GM18498 (cell line): Measurements from ENCODE around the gene SRSF3.

Experiments
- ATAC-seq: cut with Tn5 transposase; IDR thresholded peaks from one replicate; pipeline ENCODE4 v1.9.1; 2021; ENCODE audit warnings: mild to moderate bottlenecking, moderate library complexity; ENCODE audit not compliant: unreplicated experiment

SRSF3 gene

DNA sequence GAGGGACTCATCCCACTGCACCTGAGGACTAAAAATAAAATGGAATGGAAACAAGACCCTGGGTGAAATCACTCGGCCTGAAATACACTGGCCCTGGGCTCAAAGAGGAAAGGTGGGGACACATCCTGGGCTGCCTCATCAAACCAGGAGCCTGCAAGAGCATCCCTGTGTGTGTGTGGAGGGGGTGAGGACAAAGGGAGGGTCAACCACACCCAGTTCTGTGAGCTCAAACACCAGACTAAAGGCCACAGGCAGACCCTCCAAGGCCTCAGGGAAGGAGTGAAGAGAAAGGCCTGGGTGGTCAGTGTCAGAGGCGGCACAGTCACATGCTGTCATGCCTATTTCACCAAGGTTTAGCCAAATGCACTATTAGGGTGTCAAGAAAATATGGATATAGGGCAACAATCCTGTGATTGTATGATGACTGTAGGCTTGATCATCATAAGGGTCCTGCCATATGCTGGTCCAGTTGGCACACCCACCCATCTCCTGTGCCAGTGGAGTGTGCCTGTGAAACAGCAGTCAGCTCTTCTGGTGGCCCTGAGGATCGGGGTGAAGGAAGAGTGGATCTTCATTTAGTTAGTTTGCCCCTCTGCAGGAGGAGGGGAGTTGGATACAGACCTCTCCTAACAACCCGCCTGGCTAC, 28.9 kb downstream of the SRSF3 start:
- no peak for ATAC-seq

DNA sequence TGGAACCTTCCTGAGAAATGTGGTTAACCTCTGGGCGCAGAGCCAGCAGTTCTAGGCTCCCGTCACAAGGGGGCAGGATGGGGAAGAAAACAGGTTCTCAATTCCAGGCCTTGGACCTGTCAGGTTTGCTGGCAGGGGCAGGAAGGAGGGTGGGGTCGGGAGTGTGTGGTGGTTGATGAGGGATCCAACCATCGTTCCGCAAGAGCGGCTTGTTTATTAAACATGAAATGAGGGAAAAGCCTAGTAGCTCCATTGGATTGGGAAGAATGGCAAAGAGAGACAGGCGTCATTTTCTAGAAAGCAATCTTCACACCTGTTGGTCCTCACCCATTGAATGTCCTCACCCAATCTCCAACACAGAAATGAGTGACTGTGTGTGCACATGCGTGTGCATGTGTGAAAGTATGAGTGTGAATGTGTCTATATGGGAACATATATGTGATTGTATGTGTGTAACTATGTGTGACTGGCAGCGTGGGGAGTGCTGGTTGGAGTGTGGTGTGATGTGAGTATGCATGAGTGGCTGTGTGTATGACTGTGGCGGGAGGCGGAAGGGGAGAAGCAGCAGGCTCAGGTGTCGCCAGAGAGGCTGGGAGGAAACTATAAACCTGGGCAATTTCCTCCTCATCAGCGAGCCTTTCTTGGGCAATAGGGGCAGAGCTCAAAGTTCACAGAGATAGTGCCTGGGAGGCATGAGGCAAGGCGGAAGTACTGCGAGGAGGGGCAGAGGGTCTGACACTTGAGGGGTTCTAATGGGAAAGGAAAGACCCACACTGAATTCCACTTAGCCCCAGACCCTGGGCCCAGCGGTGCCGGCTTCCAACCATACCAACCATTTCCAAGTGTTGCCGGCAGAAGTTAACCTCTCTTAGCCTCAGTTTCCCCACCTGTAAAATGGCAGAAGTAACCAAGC, 29.6 kb downstream of the SRSF3 start:
- ATAC-seq = no peak

DNA sequence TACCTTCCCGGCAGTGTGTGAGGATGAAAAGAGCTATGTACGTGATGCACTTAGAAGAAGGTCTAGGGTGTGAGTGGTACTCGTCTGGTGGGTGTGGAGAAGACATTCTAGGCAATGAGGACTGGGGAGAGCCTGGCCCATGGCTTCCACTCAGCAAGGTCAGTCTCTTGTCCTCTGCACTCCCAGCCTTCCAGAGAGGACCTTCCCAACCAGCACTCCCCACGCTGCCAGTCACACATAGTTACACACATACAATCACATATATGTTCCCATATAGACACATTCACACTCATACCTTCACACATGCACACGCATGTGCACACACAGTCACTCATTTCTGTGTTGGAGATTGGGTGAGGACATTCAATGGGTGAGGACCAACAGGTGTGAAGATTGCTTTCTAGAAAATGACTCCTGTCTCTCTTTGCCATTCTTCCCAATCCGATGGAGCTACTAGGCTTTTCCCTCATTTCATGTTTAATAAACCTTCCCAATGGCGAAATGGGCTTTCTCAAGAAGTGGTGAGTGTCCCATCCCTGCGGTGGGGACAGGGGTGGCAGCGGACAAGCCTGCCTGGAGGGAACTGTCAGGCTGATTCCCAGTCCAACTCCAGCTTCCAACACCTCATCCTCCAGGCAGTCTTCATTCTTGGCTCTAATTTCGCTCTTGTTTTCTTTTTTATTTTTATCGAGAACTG, 30.4 kb downstream of the SRSF3 start:
- no peak for ATAC-seq

DNA sequence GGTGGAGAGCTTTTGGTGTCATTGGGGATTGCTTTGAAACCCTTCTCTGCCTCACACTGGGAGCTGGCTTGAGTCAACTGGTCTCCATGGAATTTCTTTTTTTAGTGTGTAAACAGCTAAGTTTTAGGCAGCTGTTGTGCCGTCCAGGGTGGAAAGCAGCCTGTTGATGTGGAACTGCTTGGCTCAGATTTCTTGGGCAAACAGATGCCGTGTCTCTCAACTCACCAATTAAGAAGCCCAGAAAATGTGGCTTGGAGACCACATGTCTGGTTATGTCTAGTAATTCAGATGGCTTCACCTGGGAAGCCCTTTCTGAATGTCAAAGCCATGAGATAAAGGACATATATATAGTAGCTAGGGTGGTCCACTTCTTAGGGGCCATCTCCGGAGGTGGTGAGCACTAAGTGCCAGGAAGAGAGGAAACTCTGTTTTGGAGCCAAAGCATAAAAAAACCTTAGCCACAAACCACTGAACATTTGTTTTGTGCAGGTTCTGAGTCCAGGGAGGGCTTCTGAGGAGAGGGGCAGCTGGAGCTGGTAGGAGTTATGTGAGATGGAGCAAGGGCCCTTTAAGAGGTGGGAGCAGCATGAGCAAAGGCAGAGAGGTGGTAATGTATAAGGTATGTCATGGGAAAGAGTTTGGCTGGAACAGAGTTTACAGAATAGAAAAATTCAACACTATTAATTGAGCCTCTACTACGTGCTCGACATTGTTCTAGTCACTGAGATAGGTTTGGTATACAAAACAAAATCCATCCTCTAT, 31.2 kb downstream of the SRSF3 start:
- ATAC-seq = no peak

DNA sequence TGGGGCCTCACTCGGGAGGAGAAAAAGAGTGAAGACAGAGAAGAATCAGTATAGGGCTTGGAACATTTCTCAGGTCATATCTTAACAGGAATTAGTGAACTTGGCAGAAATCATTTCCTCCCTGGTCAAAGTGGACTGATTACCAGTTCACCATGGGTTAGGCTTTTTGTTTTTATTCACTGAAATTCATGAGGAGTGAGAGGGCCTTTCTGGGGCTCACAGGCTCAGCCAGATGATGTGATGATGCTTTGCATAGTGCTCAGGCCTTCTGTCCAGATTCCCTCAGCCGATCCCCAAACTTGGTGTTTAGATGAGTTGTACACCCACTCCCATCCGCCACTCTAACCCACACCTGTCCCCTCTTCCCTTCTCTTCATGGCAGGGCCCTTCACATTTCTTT, 32.5 kb downstream of the SRSF3 start:
- ATAC-seq = no peak

DNA sequence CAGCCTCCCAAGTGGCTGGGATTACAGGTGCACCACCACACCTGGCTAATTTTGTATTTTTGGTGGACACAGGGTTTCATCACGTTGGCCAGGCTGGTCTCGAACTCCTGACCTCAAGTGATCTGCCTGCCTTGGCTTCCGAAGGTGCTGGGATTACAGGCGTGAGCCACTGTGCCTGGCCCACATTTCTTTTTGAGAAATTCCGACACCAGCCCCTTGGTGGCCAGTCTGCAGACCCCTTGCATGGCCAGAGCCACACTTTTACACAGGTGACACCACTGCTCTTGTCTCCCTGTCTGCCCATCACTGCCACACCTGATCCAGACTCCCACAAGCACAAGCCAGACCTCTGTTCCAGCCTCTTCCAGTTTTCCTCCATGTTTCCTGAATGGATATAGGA, 33.0 kb downstream of the SRSF3 start:
- ATAC-seq = no peak

DNA sequence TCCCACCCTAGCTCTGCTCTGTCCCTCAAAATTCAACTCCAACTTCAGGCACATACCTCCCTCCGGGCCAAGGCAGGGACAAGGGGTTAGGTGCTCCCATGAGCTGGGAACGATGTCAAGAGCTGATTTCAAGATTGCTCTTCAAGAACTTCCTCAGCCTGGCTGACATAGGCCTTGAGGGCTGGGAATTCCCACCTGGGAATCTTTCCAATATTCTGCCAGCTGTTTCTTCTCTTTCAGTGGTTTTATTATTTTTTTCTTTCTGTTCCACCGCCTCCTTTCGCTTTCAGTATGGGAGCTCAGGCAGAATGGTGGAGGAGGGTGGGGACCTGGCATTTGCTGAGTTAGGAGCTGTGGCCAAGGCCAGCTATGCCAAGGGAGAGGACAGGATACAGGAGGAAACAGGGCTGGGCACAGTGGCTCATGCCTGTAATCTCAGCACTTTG, 33.7 kb downstream of the SRSF3 start:
- no peak for ATAC-seq

DNA sequence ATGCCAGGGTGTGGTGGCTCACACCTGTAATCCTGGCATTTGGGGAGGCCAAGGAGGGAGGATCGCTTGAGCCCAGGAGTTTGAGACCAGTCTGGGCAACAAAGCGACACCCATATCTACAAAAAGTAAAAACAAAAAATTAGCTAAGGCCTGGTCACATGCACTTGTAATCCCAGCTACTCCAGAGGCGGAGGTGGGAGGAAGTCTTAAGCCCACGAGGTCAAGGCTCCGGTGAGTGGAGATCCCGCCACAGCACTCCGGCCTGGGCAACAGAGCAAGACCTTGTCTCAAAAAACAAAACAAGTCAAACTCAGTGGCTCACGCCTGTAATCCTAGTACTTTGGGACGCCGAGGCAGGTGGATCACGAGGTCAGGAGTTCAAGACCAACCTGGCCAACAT, 35.6 kb downstream of the SRSF3 start:
- ATAC-seq = no peak

DNA sequence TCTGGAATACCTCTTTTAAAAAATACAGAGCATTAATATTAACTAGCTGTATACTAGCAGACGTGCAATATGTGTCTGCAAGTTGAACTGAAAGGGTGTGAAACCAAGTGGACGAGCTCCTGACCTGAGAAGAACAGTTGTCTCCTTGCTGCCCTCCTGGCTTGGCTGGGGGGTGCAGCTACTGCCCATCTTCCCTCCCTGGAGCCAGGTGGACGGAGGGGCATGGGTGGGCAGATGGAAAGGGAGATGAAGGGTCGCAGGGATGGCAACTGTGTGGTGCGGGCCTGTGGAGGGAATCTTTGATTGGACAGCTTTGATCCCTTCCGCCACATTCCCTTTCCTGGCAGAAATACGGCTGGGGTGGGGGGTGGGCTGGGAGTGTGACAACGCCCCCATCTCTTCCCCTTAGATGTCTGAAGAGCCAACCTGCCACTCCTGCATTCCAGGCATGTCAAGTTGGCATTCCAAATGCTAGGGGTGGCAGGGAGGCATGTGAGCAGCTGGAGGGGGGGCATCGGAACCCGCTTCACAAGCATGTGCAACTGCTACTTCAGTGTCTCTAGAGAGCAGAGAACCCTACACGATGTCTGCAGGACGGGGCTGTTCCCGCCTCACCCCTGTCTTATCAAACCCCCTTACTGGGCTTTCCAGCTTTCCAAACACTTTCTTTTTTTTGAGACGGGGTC, 37.3 kb downstream of the SRSF3 start:
- ATAC-seq = no peak

DNA sequence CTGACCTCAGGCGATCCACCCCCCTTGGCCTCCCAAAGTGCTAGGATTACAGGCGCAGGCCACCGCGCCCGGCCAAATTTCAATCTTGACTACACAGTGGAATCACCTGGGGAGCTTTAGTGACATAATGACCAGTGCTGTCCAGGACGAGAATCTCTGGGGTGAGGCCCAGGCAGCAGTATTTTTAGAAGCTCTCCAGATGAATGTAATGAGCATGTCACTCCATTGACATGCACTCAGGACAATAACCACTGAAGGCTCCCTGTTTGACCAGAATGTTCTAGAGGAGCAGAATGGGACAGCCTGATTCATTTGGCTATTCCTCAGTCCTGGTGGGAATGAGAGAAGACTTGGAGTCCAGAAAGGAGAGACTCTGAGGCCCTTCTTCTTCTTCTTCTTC, 39.2 kb downstream of the SRSF3 start:
- ATAC-seq = no peak

DNA sequence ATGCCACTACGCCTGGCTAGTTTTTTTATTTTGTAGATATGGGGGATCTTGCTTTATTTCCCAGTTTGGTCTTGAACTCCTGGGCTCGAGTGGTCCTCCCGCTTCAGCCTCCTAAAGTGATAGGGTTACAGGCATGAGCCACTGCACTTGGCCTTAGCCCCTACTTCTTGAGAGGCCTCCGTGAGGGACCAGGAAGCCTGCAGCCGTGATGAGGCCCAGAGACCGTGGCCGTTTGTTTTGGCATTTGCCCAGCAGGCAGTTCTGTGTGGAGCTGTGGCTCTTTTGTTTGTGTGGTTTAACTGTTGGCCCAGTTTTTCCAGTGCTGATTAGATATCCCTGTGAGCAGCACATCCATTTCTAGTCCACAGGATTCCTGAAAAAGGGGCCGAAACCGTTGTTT, 39.8 kb downstream of the SRSF3 start:
- no peak for ATAC-seq

DNA sequence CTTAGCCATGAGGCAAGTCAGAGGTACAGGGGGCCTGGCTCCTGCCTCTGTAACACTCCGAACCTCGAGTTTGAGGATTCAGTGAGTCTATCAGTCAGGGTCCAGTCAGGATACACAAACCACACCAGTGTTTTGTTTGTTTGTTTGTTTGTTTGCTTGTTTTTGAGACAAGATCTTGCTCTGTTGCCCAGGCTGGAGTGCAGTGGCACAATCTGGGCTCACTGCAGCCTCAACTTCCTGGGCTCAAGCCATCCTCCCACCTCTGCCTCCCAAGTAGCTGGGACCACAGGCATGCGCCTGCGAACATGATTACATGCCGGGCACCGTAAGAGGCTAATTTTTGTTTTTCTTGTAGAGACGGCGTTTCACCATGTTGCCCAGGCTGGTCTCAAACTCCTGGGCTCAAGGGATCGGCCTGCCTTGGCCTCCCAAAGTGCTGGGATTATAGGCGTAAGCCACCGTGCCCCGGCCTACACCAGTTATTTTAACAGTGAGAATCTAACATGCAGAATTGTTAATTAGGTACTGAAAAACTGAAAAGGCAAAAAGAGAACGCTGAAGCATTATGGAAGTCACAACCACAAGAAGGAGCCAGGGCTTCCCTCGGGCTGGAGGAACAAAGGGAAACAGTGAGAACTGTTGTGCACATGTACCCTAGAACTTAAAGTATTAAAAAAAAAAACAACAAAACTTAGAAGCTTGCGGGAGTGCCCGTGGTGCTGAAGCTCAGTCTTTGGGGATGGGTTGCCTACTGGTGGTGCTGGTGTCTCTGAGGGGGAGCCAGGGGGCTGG, 40.4 kb downstream of the SRSF3 start:
- no peak for ATAC-seq

DNA sequence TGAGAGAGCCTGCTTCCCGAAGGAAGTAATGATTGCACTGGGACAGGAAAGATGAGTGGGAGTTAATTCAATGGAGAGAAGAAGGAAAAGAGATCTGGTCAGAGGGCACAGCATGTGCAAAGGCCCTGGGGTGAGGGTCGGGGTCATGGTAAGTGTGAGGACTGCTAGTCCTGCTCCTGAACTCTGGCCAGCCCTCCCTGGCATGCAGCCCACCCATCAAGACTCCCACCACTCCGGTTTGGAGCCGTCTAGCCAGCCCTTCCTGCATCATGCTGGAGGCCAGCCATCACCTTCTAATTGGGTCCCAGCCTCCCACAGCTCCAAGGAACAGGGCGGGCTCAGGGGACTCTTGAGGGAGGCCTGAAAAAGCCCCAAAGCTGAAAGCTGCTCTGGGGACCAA, 42.1 kb downstream of the SRSF3 start:
- ATAC-seq = no peak

DNA sequence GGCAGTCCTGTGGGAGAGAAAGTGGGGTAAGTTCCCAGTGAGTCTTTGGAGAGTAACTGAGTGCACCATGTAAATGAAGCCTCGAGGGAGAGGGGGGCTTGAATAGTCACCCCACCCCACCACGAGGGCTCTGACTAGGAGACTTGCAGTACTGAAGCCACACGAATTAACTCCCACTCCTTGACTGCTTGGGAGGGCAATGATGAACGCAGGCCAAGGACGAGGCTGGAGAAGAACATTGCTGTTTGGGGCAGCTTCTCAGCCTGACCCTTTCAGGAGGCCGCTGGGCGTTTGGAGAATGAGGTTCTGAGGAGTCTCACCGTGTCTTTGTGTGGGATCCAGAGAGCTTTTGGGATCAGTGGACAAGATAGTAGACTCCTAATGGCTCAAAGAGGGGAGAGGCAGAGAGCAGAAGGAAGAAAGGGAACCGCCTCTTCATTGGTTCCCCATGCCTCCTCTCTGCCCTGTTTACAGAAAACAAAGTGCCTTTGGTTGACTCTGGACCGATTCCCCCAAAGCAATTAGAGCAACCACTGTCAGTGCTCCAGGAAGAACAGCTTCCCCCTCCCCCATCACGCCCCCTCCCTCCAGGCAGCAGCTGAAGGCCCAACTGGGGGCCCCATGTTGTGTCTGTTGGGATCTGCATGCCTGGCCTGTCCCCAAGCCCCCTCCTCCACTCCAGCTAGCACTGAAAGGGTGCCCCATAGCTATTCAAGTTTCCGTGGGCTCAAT, 42.7 kb downstream of the SRSF3 start:
- no peak for ATAC-seq

DNA sequence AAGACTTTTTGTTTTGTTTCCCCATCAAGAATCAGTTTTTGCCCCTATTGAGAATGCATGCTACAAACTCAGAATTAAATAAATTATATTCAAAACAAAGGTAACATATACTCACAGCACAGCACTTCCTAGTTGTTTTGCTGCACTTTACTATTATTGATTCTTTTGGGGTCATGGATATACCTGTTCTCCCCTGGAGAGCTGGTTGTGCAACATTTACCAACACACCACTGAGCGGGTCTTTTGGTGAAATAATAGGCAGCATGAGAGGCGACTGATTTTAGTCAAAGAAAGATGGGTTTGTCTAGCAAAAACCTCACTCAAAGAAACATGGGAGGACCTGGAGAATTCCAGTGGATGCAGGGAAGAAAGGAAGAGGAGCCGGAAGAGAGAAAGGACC, 44.4 kb downstream of the SRSF3 start:
- ATAC-seq = no peak

DNA sequence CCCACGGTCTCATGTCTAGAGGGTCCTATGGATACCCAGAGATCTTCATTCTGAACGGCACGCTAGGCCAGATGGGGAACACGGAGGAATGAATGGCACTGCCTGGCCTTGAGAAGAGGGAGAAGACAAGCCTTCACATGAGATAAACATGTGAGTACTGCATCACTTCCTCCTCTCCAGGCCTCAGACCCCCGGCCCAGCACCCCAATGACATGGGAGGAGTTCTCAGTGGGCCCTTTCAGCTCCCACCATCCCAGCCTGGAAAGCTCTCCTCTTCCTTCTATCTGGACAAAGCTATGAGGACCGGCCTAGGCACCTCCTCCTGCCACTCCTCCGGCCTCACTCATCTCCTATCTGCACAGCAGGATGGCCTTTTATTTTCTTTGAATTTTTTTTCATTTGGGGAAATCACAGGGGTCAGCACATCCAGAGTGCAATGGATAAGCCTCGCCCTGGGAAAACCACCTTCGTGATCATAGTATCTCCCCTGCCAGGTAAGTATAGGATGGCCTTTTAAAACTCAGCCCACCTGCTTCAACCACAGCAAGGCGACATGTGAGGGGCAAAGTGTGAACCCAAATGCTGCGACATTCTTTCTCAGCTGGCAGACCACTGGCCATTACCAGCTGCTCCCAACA, 45.1 kb downstream of the SRSF3 start:
- ATAC-seq = no peak

DNA sequence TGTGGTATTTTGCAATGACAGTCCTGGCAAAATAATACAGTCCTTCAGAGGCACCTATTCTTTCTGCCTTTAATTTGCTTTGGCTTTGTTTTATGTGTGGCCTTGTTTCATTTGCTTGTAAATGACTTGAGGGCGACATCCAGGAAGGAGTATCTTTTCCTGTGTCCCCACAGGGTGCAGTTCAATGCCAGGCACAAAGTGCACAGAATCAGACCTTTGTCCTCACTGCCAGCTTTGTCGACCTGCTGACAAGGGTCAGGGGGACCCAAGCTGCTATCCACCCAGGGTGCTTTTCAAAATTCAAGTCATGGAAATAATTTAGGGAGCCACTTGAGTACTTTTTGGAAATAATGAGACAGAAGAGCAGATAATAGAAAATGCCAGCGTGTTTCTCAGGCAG, 47.4 kb downstream of the SRSF3 start:
- no peak for ATAC-seq
